ENCODE results near the gene JADE2. TPM values are rescaled to one million over a fixed set of nuclear protein-coding genes. Genes with fewer than 3 reads are reported as not detected.
"Not testable (repeated sequence)": the region's sequence is repeated elsewhere in the genome, so short reads cannot be mapped to it uniquely, and the experiment has no call there.

The JADE2 gene
- total RNA-seq, 2 donors from 2014 or later: 24.1 to 33.3 TPM

GRCh38 chr5:134555890-134556311 lies 30.4 kb downstream of the JADE2 start:
- no peaks in the 10 kb centered on the region for H3K36me3 ChIP-seq
- H3K4me1 ChIP-seq: peaks cover 19% of the 10 kb centered on the region
- TF ChIP-seq, protein P1, sequence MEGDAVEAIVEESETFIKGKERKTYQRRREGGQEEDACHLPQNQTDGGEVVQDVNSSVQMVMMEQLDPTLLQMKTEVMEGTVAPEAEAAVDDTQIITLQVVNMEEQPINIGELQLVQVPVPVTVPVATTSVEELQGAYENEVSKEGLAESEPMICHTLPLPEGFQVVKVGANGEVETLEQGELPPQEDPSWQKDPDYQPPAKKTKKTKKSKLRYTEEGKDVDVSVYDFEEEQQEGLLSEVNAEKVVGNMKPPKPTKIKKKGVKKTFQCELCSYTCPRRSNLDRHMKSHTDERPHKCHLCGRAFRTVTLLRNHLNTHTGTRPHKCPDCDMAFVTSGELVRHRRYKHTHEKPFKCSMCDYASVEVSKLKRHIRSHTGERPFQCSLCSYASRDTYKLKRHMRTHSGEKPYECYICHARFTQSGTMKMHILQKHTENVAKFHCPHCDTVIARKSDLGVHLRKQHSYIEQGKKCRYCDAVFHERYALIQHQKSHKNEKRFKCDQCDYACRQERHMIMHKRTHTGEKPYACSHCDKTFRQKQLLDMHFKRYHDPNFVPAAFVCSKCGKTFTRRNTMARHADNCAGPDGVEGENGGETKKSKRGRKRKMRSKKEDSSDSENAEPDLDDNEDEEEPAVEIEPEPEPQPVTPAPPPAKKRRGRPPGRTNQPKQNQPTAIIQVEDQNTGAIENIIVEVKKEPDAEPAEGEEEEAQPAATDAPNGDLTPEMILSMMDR (IDR thresholded peaks at IDR 0.05): no peak
- intact Hi-C loops (cut with DNase I): no loop called here
- H3K27me3 ChIP-seq: no peaks in the 10 kb centered on the region
- no peak overlapping the region for H3K27ac ChIP-seq
- no peak overlapping the region for H3K4me3 ChIP-seq
- no peak for DNase-seq
- H3K9me3 ChIP-seq: no peaks in the 10 kb centered on the region
- H3K9ac ChIP-seq (ENCODE audit: low read depth in 2 of 2, low read length in 2 of 2): no peak overlapping the region

- DNase-seq; H3K4me3 ChIP-seq; H3K9ac ChIP-seq (ENCODE audit: low read depth in 2 of 2, low read length in 2 of 2); H3K9me3 ChIP-seq; H3K27me3 ChIP-seq; intact Hi-C loops (cut with DNase I); H3K36me3 ChIP-seq; H3K27ac ChIP-seq: not testable (repeated sequence)
- H3K4me1 ChIP-seq: peaks cover 19% of the 10 kb centered on the region
These were observed 31.1 kb downstream of the JADE2 start for GRCh38 chr5:134556588-134556987.

GRCh38 chr5:134556994-134557393 lies 31.5 kb downstream of the JADE2 start:
- H3K27me3 ChIP-seq: no peaks in the 10 kb centered on the region
- H3K9ac ChIP-seq (ENCODE audit: low read depth in 2 of 2, low read length in 2 of 2): no peak overlapping the region
- intact Hi-C loops (cut with DNase I): no loop called here
- no peak overlapping the region for H3K4me3 ChIP-seq
- TF ChIP-seq, protein P1 (IDR thresholded peaks at IDR 0.05): no peak
- H3K27ac ChIP-seq: no peak overlapping the region
- H3K9me3 ChIP-seq: no peaks in the 10 kb centered on the region
- DNase-seq: no peak
- peaks cover 19% of the 10 kb centered on the region for H3K4me1 ChIP-seq
- no peaks in the 10 kb centered on the region for H3K36me3 ChIP-seq

GRCh38 chr5:134559672-134560071 lies 34.2 kb downstream of the JADE2 start:
- no peak overlapping the region for H3K27ac ChIP-seq
- intact Hi-C loops (cut with DNase I): no loop called here
- H3K36me3 ChIP-seq: peaks cover 12% of the 10 kb centered on the region
- DNase-seq: no peak
- peaks cover 11% of the 10 kb centered on the region for H3K4me1 ChIP-seq
- H3K9me3 ChIP-seq: no peaks in the 10 kb centered on the region
- TF ChIP-seq, protein P1 (IDR thresholded peaks at IDR 0.05): no peak
- no peaks in the 10 kb centered on the region for H3K27me3 ChIP-seq
- H3K4me3 ChIP-seq: no peak overlapping the region
- no peak overlapping the region for H3K9ac ChIP-seq (ENCODE audit: low read depth in 2 of 2, low read length in 2 of 2)

GRCh38 chr5:134560698-134561097 lies 35.2 kb downstream of the JADE2 start:
- peaks cover 1% of the 10 kb centered on the region for H3K4me1 ChIP-seq
- no peaks in the 10 kb centered on the region for H3K27me3 ChIP-seq
- H3K9ac ChIP-seq (ENCODE audit: low read depth in 2 of 2, low read length in 2 of 2): no peak overlapping the region
- H3K9me3 ChIP-seq: no peaks in the 10 kb centered on the region
- TF ChIP-seq, protein P1 (IDR thresholded peaks at IDR 0.05): no peak
- H3K27ac ChIP-seq: no peak overlapping the region
- H3K36me3 ChIP-seq: peaks cover 12% of the 10 kb centered on the region
- intact Hi-C loops (cut with DNase I): no loop called here
- H3K4me3 ChIP-seq: no peak overlapping the region
- DNase-seq: no peak

DNA sequence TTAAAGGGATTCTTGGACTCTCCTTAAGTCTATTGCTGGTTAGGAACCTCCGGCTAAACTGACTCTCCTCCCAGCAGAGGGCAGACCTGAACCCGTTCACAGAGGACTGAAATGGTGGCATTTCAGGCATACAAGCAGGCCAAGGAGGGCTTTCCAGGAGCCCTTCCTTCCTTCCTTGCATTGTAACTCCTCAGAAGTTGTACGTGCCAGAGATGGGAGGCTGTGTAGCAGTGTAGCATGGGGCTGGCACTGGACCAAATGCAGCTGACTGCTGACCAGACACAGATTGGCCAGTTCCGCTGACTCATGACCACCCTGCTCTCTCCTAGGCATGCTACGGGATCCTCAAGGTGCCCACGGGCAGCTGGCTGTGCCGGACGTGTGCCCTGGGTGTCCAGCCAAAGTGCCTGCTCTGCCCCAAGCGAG lies 36.4 kb downstream of the JADE2 start:
- H3K27ac ChIP-seq: no peak overlapping the region
- TF ChIP-seq, protein P1 (IDR thresholded peaks at IDR 0.05): no peak
- H3K9me3 ChIP-seq: no peaks in the 10 kb centered on the region
- no peak overlapping the region for H3K9ac ChIP-seq (ENCODE audit: low read depth in 2 of 2, low read length in 2 of 2)
- H3K4me3 ChIP-seq: no peak overlapping the region
- no peak for DNase-seq
- peaks cover 12% of the 10 kb centered on the region for H3K36me3 ChIP-seq
- H3K4me1 ChIP-seq: no peaks in the 10 kb centered on the region
- intact Hi-C loops (cut with DNase I): no loop called here
- H3K27me3 ChIP-seq: no peaks in the 10 kb centered on the region
